ENCODE results near the gene CTAG1B. TPM values are rescaled to one million over a fixed set of nuclear protein-coding genes. Genes with fewer than 3 reads are reported as not detected.
"Not testable (repeated sequence)": the region's sequence is repeated elsewhere in the genome, so short reads cannot be mapped to it uniquely, and the experiment has no call there.

Gene CTAG1B
- total RNA-seq, 1 donor from 2014 or later: not detected

- not testable (repeated sequence) for DNase-seq (ENCODE audit: low spot score)
These were observed 34.4 kb downstream of the CTAG1B start, which contains the start of gene CTAG1A for GRCh38 chrX:154584585-154585183. CTAG1A (plus strand) TSS chrX:154585133; CDS start chrX:154585207, 74 bp downstream.

DNA sequence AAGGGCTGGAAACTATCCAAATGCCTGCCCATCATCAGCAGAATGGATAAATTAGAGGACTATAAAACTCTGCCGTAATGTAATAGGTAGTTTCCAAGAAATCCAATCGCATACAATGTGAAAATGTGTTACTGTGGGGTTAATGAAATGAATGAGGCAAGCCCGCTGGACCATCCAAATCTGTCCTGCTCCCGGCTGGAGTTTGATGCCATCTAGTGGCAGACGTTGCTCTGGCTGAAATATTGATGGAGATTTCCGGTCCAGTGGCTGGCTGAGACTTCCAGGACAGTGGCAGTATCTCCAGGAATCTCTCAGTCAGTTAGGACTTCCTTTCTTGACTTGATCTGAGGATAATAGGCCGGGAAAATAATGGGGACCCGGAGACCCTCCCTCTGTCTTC is 36.1 kb downstream of the CTAG1B start:
- not testable (repeated sequence) for DNase-seq (ENCODE audit: low spot score)

DNA sequence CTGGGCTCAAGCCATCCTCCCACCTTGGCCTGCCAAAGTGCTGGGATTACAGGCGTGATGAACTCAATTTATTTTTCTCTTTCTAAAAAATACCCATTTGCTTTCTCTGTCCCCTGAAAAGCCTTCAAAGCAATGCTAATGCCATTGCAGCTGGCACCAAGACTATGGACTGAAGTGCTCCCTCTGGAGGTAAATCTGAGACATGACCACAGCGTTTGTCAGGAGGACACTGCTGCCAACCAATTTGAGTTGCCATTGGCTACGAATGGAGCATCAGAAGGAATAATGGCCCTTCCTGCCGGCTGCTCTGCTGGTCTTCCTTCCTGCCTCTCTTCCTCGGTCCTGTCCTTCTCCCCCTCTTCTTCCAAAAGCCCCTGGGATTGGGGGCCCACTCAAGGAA is 44.0 kb downstream of the CTAG1B start:
- not testable (repeated sequence) for DNase-seq (ENCODE audit: low spot score)

GRCh38 chrX:154573061-154573460 is 46.0 kb downstream of the CTAG1B start:
- DNase-seq (ENCODE audit: low spot score): not testable (repeated sequence)

DNA sequence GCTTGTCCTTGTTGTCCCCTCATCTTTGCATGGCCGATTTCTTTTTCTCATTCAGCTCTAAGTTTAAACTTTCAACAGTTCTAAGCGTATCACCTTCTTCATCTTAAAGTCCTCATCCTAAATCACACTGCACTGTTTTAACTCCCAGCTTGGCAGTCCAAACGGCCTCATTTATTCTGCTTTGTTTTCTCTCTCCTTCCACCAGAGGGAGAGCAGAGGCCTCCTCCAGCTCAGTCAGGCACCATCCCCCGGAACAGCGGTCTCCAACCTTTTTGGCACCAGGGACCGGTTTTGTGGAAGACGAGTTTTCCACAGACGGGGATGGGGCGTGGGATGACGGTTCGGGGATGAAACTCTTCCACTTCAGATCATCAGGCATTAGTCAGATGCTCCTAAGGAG is 48.7 kb downstream of the CTAG1B start:
- DNase-seq (ENCODE audit: low spot score): not testable (repeated sequence)

Other genes with a start within 250 kb of the CTAG1B start
- gene FLNA, start 244.6 kb downstream of the CTAG1B start, total RNA-seq: 2,361 TPM
- gene EMD, start 240.0 kb downstream of the CTAG1B start, total RNA-seq: 80.4 TPM
- gene RPL10, start 220.9 kb downstream of the CTAG1B start, total RNA-seq: 3,238 TPM
- 27.0 TPM for gene DNASE1L1, start 210.0 kb downstream of the CTAG1B start, total RNA-seq
- 49.5 TPM for gene TAFAZZIN, start 207.7 kb downstream of the CTAG1B start, total RNA-seq
- 120 TPM for gene ATP6AP1, start 190.6 kb downstream of the CTAG1B start, total RNA-seq
- gene GDI1, start 182.1 kb downstream of the CTAG1B start, total RNA-seq: 126 TPM
- gene FAM50A, start 175.1 kb downstream of the CTAG1B start, total RNA-seq: 48.6 TPM
- 54.0 TPM for gene PLXNA3, start 161.0 kb downstream of the CTAG1B start, total RNA-seq
- 17.5 TPM for gene LAGE3, start 140.0 kb downstream of the CTAG1B start, total RNA-seq
- gene UBL4A, start 132.7 kb downstream of the CTAG1B start, total RNA-seq: 20.4 TPM
- 23.4 TPM for gene SLC10A3, start 128.7 kb downstream of the CTAG1B start, total RNA-seq
- gene FAM3A, start 103.0 kb downstream of the CTAG1B start, total RNA-seq: 46.3 TPM
- gene G6PD, start 72.4 kb downstream of the CTAG1B start, total RNA-seq: 52.3 TPM
- gene IKBKG, start 71.7 kb downstream of the CTAG1B start, total RNA-seq: 28.5 TPM
- gene CTAG1A, start 34.1 kb downstream of the CTAG1B start, total RNA-seq: not detected
- not detected for gene CTAG2, start 34.3 kb upstream of the CTAG1B start, total RNA-seq
- gene GAB3, start 131.8 kb upstream of the CTAG1B start, total RNA-seq: 4.2 TPM
- gene DKC1, start 143.6 kb upstream of the CTAG1B start, total RNA-seq: 73.8 TPM
- gene MPP1, start 186.2 kb upstream of the CTAG1B start, total RNA-seq: 21.9 TPM
- gene SMIM9, start 215.4 kb upstream of the CTAG1B start, total RNA-seq: not detected

Data from ureter (tissue), 1 donor.